Neutrophil (primary cell): ENCODE results near the gene SHROOM4.

ENCODE experiments used
- H3K27ac ChIP-seq: fragments of 200-600 bp; sonication (generic); 2 replicates; pipeline ENCODE4 v1.5.1; 2016; ENCODE audit warnings: mild to moderate bottlenecking, moderate library complexity
- H3K27me3 ChIP-seq: fragments of 200-600 bp; sonication (generic); 2 replicates; pipeline ENCODE4 v1.6.0; 2016; ENCODE audit warnings: mild to moderate bottlenecking
- H3K36me3 ChIP-seq: fragments of 200-600 bp; sonication (generic); 2 replicates; pipeline ENCODE4 v1.5.1; 2017
- H3K4me1 ChIP-seq, 2 experiments: fragments of 200-600 bp in 1 of 2; sonication (generic) in 1 of 2; 1 replicate in 1 of 2; 2 replicates in 1 of 2; pipeline versions ENCODE4 v1.5.1 to v1.6.1; 2013 to 2016; ENCODE audit warnings: low read depth in 1 of 2, low read length in 1 of 2, mild to moderate bottlenecking in 1 of 2, moderate library complexity in 1 of 2; ENCODE audit not compliant: control insufficient read depth in 1 of 2, insufficient read depth in 1 of 2
- H3K4me3 ChIP-seq, 2 experiments: fragments of 200-600 bp in 1 of 2; sonication (generic) in 1 of 2; 1 replicate in 1 of 2; 2 replicates in 1 of 2; pipeline ENCODE4 v1.5.1; 2013 to 2016; ENCODE audit warnings: low read depth in 1 of 2, low read length in 1 of 2, mild to moderate bottlenecking in 1 of 2, moderate library complexity in 1 of 2
- H3K9me3 ChIP-seq: fragments of 200-600 bp; sonication (generic); 2 replicates; pipeline ENCODE4 v1.5.1; 2016
- TF ChIP-seq, protein P1 (sequence below): fragments of 200-600 bp; sonication (generic); IDR thresholded peaks from 2 replicates; pipeline ENCODE4 v1.5.1; 2016; ENCODE audit warnings: antibody characterized with exemption

SHROOM4 gene, protein sequence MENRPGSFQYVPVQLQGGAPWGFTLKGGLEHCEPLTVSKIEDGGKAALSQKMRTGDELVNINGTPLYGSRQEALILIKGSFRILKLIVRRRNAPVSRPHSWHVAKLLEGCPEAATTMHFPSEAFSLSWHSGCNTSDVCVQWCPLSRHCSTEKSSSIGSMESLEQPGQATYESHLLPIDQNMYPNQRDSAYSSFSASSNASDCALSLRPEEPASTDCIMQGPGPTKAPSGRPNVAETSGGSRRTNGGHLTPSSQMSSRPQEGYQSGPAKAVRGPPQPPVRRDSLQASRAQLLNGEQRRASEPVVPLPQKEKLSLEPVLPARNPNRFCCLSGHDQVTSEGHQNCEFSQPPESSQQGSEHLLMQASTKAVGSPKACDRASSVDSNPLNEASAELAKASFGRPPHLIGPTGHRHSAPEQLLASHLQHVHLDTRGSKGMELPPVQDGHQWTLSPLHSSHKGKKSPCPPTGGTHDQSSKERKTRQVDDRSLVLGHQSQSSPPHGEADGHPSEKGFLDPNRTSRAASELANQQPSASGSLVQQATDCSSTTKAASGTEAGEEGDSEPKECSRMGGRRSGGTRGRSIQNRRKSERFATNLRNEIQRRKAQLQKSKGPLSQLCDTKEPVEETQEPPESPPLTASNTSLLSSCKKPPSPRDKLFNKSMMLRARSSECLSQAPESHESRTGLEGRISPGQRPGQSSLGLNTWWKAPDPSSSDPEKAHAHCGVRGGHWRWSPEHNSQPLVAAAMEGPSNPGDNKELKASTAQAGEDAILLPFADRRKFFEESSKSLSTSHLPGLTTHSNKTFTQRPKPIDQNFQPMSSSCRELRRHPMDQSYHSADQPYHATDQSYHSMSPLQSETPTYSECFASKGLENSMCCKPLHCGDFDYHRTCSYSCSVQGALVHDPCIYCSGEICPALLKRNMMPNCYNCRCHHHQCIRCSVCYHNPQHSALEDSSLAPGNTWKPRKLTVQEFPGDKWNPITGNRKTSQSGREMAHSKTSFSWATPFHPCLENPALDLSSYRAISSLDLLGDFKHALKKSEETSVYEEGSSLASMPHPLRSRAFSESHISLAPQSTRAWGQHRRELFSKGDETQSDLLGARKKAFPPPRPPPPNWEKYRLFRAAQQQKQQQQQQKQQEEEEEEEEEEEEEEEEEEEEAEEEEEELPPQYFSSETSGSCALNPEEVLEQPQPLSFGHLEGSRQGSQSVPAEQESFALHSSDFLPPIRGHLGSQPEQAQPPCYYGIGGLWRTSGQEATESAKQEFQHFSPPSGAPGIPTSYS (N-terminal part only)

DNA sequence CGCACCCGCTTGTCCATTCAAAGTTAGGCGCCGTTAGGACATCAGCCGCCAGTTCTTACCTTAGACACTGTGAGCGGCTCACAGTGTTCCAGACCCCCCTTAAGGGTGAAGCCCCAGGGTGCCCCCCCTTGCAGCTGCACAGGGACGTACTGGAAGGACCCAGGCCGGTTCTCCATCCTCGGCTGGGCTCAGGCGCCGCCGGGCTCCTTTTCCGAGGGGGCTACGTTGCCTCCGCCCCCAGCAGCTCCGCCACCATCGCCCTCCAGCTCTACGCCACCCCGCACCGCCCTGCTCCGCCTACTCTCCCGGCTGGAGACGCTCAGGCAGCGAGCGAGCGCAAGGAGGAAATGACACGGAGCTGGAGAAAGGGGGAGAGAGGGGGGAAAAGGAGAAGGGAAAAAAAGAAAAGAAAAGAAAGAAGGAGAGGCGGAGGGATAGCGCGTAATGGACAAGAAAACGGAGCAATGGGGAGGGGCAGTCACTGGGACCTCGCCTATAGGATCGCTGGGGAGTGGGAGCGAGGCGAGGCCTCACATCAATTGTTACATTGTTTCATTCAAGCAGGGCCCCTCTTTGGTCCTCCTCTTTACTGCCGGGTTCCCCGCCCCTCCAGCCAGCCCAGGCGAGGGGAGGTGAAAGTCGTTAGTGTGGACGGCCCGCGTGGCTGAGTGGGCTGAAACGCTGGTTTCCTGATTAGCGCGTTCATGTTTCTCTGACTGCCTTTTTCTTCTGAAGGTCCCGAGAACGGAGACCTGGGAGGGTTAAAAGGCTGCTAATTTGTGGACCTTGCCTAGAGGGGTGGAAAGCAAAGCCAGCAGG is at the start of gene SHROOM4:
Gene SHROOM4 (minus strand): TSS at position 352 of the 819 bp plus-strand sequence. CDS start 176 bp downstream, at position 176.
- TF ChIP-seq, protein P1, sequence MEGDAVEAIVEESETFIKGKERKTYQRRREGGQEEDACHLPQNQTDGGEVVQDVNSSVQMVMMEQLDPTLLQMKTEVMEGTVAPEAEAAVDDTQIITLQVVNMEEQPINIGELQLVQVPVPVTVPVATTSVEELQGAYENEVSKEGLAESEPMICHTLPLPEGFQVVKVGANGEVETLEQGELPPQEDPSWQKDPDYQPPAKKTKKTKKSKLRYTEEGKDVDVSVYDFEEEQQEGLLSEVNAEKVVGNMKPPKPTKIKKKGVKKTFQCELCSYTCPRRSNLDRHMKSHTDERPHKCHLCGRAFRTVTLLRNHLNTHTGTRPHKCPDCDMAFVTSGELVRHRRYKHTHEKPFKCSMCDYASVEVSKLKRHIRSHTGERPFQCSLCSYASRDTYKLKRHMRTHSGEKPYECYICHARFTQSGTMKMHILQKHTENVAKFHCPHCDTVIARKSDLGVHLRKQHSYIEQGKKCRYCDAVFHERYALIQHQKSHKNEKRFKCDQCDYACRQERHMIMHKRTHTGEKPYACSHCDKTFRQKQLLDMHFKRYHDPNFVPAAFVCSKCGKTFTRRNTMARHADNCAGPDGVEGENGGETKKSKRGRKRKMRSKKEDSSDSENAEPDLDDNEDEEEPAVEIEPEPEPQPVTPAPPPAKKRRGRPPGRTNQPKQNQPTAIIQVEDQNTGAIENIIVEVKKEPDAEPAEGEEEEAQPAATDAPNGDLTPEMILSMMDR = no peak
- Histone ChIP-seq H3K4me3 (peak within 1 kb of the TSS; percentile 60 to 66), H3K36me3 (no peaks in the 10 kb centered on the region), H3K27me3 (no peaks in the 10 kb centered on the region), H3K4me1 (peaks cover 33 to 59% of the 10 kb centered on the region in 2 experiments), H3K27ac (peak within 1 kb of the TSS; percentile 79), H3K9me3 (no peaks in the 10 kb centered on the region)

DNA sequence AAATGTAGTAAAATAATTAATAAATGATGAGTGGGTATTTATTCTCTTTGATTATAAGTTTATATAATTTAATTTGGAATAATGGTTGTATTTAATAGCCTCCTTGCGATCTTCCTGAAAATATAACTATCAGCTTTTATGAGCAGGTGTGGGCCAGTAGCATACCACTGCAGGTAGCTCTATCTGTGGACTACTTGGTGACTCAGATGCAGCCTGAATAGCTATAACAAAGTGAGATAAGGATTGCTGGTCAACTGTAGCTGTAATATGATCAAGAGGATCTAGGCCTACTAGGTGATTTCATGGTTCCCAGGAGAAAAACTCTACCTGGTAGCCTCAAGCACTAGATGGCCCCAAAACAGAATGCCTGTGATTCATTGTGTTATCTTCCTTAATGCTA is 49.5 kb upstream of the SHROOM4 start:
- Histone ChIP-seq H3K27me3 (no peaks in the 10 kb centered on the region), H3K27ac (no peak overlapping the region), H3K4me1 (no peaks in the 10 kb centered on the region), H3K4me3 (no peak overlapping the region), H3K36me3 (no peaks in the 10 kb centered on the region), H3K9me3 (no peaks in the 10 kb centered on the region)
- TF ChIP-seq, protein P1 = no peak

DNA sequence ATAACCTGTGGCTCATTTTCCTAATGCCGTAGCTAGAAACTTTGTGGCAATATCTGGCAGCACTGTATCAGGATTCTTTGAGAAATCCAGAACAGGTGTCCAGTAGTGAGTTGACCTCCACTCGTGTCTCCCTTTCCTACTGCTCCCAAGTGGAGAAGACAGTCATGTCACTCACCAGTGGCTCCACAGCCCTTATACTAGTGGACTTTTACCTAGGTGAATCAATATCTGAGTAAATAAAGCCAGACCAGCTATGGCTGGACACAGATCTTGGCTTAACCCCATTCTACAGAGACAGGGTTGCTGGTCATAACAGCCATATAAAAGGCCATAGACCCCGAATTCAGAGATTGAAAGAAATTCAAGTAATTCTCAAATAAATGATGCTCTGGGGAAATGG is 46.5 kb upstream of the SHROOM4 start:
- H3K36me3 ChIP-seq = no peaks in the 10 kb centered on the region
- no peak overlapping the region for H3K27ac ChIP-seq
- H3K4me3 ChIP-seq = no peak overlapping the region
- H3K4me1 ChIP-seq = no peaks in the 10 kb centered on the region
- TF ChIP-seq, protein P1 = no peak
- H3K9me3 ChIP-seq = no peaks in the 10 kb centered on the region
- no peaks in the 10 kb centered on the region for H3K27me3 ChIP-seq

DNA sequence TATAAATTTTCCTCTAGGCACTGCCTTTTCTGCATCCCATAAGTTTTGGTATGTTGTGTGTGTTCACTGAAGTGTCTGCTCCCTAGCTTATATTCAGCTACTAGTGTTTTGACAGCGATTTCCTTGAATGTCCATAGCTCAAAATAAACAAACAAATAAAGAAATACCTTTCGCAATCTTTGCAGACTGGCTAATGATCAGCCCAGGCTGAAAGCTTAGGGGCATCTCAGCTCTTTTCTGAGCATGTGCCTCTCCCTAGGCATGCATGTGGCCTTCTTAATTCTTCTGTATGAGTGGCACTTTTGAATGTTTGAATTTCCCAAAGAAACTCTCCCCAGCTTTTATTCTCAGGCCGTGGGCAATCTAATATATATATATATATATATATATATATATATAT is 44.6 kb upstream of the SHROOM4 start:
- Histone ChIP-seq H3K27ac (no peak overlapping the region), H3K4me1 (no peaks in the 10 kb centered on the region), H3K36me3 (no peaks in the 10 kb centered on the region), H3K9me3 (no peaks in the 10 kb centered on the region), H3K4me3 (no peak overlapping the region), H3K27me3 (no peaks in the 10 kb centered on the region)
- TF ChIP-seq, protein P1 = no peak

DNA sequence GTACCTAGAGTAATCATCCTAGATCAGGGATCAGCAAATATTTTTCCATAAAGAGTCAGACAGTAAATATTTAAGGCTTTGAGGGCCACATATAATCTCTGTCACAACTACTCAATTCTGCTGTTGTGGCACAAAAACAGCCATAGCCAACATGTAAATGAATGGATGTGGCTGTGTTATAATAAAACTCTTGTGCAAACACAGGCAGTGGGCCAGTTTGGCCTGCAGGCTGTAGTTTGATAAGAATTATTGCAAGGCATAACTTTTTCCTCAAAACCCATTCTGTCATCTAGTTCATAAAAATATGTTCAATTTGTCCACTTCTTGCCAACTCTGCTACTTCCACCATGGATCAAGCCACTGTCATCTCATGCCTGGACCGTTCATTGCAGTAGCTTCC is 39.4 kb upstream of the SHROOM4 start:
- no peak overlapping the region for H3K27ac ChIP-seq
- H3K9me3 ChIP-seq = no peaks in the 10 kb centered on the region
- H3K36me3 ChIP-seq = no peaks in the 10 kb centered on the region
- TF ChIP-seq, protein P1 = no peak
- no peaks in the 10 kb centered on the region for H3K4me1 ChIP-seq
- H3K27me3 ChIP-seq = no peaks in the 10 kb centered on the region
- H3K4me3 ChIP-seq = no peak overlapping the region
